Stimulated activated CD4-positive, alpha-beta T cell treated with anti-CD3 and anti-CD28 coated beads, Interleukin-1b, Interleukin-23, amount 100 ng/mL, for 4 hours (primary cell): Measurements from ENCODE around the gene OR4F15.

ENCODE experiments used
- DNase-seq, 2 donors: peaks; one replicate each; pipeline ENCODE4 v3.0.0-alpha.2; 2020; ENCODE audit warnings: low read depth in 2 of 2

The OR4F15 gene

GRCh38 chr15:101804375-101804774 is 7.6 kb upstream of the OR4F15 start:
- no peak for DNase-seq

GRCh38 chr15:101804941-101805340 is 7.1 kb upstream of the OR4F15 start:
- DNase-seq, result no peak

GRCh38 chr15:101805605-101806345 is 6.2 kb upstream of the OR4F15 start:
- DNase-seq, result no peak

- no peak for DNase-seq
Observed at GRCh38 chr15:101807345-101807945, 4.6 kb upstream of the OR4F15 start.

- no peak for DNase-seq
Observed at GRCh38 chr15:101808201-101808600, 3.8 kb upstream of the OR4F15 start.

- DNase-seq, result no peak
Observed at GRCh38 chr15:101810456-101810855, 1.5 kb upstream of the OR4F15 start.

- no peak for DNase-seq
Observed at GRCh38 chr15:101810876-101811275, 1.1 kb upstream of the OR4F15 start.

- DNase-seq, result no peak
Observed at GRCh38 chr15:101813803-101814534, 2.0 kb downstream of the OR4F15 start.

- no peak for DNase-seq
Observed at GRCh38 chr15:101820781-101821180, 8.8 kb downstream of the OR4F15 start.

- DNase-seq, result no peak
Observed at GRCh38 chr15:101827257-101827656, 15.3 kb downstream of the OR4F15 start.

GRCh38 chr15:101828774-101829173 is 16.8 kb downstream of the OR4F15 start:
- no peak for DNase-seq

GRCh38 chr15:101841656-101842055 is 29.7 kb downstream of the OR4F15 start:
- no peak for DNase-seq

GRCh38 chr15:101844916-101845315 is 32.9 kb downstream of the OR4F15 start:
- no peak for DNase-seq

- no peak for DNase-seq
Observed at GRCh38 chr15:101852356-101852755, 40.4 kb downstream of the OR4F15 start.
